ENCODE measurements around the gene ARFGEF3. TPM values are rescaled to one million over a fixed set of nuclear protein-coding genes. Genes with fewer than 3 reads are reported as not detected.

Gene ARFGEF3
- total RNA-seq, 1 experiment from 2014 or later: 0.82 TPM

- no peak for DNase-seq (ENCODE audit: low read depth, low spot score)
- in situ Hi-C loops (cut with HindIII; ENCODE audit: low pct_unique_long_range_greater_than_20kb, low sequenced_read_pairs): no loop called here
Measured at GRCh38 chr6:138383776-138384175, 222.0 kb downstream of the ARFGEF3 start.

- no peak for DNase-seq (ENCODE audit: low read depth, low spot score)
- in situ Hi-C loops (cut with HindIII; ENCODE audit: low pct_unique_long_range_greater_than_20kb, low sequenced_read_pairs): no loop called here
Measured at GRCh38 chr6:138386897-138387296, 225.2 kb downstream of the ARFGEF3 start.

- in situ Hi-C loops (cut with HindIII; ENCODE audit: low pct_unique_long_range_greater_than_20kb, low sequenced_read_pairs): no loop called here
- DNase-seq (ENCODE audit: low read depth, low spot score): no peak
Measured at GRCh38 chr6:138387577-138388368, 226.0 kb downstream of the ARFGEF3 start.

- DNase-seq (ENCODE audit: low read depth, low spot score): no peak
- in situ Hi-C loops (cut with HindIII; ENCODE audit: low pct_unique_long_range_greater_than_20kb, low sequenced_read_pairs): no loop called here
Measured at GRCh38 chr6:138389551-138389950, 227.8 kb downstream of the ARFGEF3 start.

Small RNA genes lying within 50 kb of the gene (small RNA-seq; reads per million reads assigned to genes)
- 0 reads per million in 2 experiments for gene AL031003.1

Other genes starting within 250 kb of the ARFGEF3 start
- 33.1 and 38.0 TPM in 2 replicates for gene PERP, start 54.5 kb upstream of the ARFGEF3 start, total RNA-seq (2014; rRNA removed; shearing (Covaris generic))
- gene PBOV1, start 56.6 kb downstream of the ARFGEF3 start, total RNA-seq (2014; rRNA removed; shearing (Covaris generic)): not detected in 2 replicates
- not detected in 2 replicates for gene SMIM28, start 216.0 kb downstream of the ARFGEF3 start, total RNA-seq (2014; rRNA removed; shearing (Covaris generic))
- 17.0 and 22.9 TPM in 2 replicates for gene HEBP2, start 242.3 kb downstream of the ARFGEF3 start, total RNA-seq (2014; rRNA removed; shearing (Covaris generic))

Data from SK-MEL-5 (cell line).